Hematopoietic multipotent progenitor cell (in vitro differentiated cells): Measurements from ENCODE around the gene ST6GALNAC1. TPM values are rescaled to one million over a fixed set of nuclear protein-coding genes. Genes with fewer than 3 reads are reported as not detected.
"Not testable (repeated sequence)": the region's sequence is repeated elsewhere in the genome, so short reads cannot be mapped to it uniquely, and the experiment has no call there.

ENCODE experiments used
- DNase-seq, 3 donors: peaks; one replicate each; pipeline ENCODE4 v3.0.0-alpha.2; 2011 to 2015; ENCODE audit warnings: low read depth in 2 of 3, low spot score in 2 of 3
- total RNA-seq: library from RNA; depleted of rRNA; stranded (reverse); fragments of >200 nt; gene quantifications from one replicate; pipeline ENCODE4 v1.2.3, GENCODE V29; 2012

ST6GALNAC1 gene
- total RNA-seq, 1 donor = 1.6 TPM

GRCh38 chr17:76614912-76615617 is 28.5 kb downstream of the ST6GALNAC1 start:
- DNase-seq = no peak

DNA sequence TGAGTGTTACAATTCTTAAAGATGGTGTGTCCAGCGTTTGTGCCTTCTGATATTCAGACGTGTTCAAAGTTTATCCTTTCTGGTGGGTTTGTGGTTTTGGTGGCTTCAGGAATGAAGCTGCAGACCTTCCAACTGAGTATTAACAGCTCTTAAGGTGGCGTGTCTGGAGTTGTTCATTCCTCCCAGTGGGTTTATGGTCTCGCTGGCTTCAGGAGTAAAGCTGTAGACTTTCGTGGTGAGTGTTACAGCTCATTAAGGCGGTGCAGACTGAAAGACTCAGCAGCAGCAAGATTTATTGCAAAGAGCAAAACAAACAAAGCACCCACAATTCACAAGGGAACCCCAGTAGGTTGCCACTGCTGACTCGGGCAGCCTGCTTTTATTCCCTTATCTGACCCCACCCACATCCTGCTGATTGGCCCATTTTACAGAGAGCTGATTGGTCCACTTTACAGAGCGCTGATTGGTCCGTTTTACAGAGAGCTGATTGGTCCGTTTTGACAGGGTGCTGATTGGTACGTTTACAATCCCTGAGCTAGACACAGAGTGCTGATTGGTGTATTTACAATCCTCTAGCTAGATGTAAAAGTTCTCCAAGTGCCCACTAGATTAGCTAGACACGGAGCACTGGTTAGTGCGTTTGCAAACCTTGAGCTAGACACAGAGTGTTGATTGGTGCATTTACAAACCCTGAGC is 29.3 kb downstream of the ST6GALNAC1 start:
- not testable (repeated sequence) for DNase-seq

DNA sequence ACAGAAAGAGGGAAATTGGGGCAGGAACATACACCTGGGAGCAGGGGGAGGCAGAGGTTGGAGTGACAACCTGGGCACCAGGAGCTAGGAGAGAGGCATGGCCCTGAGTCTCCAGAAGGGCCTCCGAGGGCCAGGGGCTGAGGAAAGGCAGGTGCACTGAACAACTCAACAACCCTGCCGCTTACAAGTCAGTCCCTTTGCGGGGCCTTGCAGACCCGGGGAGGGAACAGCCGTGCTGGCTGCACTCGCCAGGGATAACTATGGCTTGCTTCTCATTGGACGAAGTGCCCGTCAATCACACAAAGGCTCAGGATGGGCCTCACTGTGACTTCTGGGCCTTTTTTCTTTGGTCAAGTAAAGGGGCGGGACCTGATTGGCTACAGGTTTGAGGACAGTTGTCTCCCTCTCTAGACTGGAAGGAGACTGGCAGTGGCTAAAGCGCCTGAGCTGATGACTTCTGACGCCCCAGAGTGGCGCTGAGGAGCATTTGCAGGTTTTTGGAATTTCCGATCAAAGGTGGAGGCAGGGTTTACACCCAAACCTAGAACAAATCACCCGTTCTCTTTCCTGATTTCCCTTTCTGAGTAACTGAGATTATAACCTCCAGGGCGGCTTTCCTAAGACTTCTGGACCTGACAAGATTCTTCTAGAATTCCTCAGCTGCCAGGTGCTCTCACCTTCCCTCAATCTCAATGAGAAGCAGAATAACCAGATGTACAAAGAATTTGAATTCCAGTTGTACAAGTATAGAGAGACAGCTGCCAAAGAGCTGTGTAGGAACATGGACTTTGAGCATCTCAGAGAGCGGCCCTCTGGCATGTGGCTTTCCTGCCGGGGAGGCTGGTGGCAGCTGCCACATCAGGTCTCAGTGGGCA is 30.3 kb downstream of the ST6GALNAC1 start:
- no peak for DNase-seq

GRCh38 chr17:76612465-76612864 is 31.1 kb downstream of the ST6GALNAC1 start:
- no peak for DNase-seq

DNA sequence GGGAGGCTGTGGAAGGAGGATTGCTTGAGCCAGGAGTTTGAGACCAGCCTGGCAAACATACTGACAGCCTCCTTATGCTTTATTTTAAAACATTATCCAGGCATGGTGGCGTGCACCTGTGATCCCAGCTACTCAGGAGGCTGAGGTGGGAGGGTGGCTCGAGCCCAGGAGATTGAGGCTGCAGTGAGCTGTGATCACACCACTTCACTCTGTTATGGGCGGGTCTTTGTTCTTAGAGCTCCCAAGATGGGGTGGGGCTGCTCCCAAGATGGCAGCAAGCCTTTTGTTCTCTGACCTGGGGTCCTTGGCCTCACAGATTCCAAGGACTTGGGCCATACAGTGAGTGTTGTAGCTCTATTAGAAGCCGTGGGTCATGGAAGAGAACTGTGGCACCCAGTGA is 31.8 kb downstream of the ST6GALNAC1 start:
- no peak for DNase-seq

GRCh38 chr17:76611080-76611749 is 32.3 kb downstream of the ST6GALNAC1 start:
- not testable (repeated sequence) for DNase-seq

DNA sequence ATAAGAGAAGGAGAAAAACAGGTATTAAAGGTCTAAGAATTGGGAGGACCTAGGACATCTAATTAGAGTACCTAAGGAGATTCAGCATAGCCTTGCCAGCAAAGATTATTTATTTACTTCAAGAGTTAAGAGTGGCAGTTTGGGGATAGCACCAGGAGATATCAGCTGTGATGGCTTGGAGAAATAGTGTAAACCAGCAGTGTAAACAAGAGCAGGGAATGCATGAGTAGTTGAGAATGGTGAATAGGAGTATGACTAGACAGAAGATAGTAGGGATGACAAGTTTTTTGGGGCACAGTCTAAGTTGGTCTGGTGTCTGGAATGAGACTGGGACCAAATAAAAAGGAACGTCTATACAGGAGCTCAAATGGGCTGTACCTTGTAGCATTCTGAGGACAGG is 36.9 kb downstream of the ST6GALNAC1 start:
- not testable (repeated sequence) for DNase-seq

GRCh38 chr17:76601065-76601464 is 42.5 kb downstream of the ST6GALNAC1 start:
- DNase-seq = no peak

- peak in 1 of 3 donors; percentile 43 for DNase-seq
Measured at GRCh38 chr17:76599694-76600460, 43.7 kb downstream of the ST6GALNAC1 start.

DNA sequence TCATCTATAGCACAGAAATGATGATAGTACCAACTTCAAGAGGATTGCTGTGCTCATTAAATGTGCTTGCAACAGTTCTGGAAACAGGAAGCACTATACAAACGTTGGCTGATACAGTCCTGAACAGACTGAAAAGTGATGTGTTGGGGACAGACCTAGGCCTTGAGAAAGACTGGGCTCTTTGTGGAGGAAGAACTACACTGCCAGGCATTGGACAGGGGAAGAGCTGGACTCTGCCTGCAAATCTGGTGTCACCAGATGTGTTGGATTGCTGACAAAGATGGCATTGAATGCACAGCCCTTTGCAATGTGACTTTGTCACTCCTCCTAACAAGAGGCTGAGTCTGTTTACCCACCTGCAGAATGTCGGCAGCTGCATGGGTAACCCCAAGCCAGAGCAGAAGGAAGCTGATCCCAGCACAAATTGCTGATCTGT is 45.5 kb downstream of the ST6GALNAC1 start:
- DNase-seq = no peak

DNA sequence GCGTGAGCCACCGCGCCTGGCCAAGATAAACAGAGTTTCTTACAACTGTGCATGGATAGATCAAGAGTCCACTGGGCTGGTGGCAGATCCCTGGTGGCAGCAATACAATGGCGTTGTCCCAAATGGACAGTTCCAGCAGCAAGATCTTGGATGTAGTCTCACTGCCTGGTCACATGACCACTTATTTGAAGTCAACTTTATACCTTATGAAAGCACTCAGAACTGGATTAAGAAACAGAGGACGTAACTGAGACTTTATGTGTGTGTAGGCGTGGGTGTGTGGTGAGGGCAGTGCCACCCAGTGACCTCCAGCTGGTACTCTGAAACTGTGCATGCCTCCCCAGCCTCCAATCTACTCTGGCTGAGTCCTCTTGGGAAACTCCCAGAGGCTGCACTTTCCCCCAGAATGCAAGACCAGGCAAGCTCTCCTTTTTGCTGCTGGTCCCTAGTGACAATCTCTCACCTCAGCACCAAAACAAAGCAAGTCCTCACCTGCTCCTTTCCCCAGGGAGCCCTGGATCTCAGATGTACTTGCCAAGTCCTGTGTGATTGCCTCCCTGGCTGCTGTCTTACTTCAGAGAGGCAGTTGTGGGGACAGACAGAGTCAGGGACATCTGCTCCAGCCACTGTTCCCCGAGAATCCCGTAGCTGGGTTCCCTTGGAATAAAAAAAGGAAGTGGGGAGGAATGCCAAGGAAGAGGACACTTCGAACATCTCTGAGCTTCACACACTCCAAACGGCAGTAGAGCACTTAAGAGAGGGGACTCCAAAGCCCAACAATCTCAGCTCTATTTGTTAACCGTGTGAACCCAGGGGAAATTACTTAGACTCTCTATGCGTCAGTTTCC is 46.2 kb downstream of the ST6GALNAC1 start:
- no peak for DNase-seq

- DNase-seq = no peak
Measured at GRCh38 chr17:76594690-76595089, 48.9 kb downstream of the ST6GALNAC1 start.

DNA sequence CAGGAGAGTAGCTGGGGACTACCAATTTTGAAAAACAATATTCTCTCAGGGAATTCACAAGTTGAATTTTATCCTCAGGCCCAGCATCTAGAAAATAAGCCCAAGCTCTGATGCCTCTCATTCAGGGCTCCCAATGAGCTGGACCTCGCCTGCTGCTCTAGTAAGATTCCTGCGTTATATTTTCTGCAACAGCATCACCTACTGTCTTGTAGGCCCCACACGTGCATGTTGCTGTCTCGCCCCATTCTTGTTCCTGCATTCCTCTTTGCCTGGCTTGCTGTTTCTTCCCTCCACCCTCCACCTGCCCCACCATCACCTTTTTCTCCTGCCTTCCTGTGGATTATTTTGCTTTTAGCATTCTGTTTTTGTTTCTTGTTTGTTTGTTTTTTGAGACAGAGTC is 49.6 kb downstream of the ST6GALNAC1 start:
- DNase-seq = no peak

DNA sequence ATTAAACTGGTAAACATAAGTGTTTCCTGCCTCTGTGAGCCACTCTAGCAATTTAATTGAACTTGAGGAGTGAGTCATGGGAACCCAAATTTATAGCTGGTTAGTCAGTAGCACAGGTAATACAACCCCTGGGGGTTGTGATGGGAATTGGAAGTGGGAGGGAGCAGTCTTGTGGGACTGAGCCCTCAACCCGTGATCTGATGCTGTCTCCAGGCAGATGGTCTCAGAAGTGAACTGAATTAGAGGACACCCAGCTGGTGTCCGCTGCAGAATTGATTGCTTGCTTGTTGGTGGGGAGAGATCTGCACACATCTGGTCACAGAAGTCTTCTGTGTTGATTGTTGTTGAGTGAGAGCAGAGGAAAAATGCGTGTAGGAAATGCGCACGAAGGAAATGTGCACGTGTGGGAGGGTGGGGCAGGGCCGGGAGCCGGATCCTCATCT is 50.2 kb downstream of the ST6GALNAC1 start:
- no peak for DNase-seq

DNA sequence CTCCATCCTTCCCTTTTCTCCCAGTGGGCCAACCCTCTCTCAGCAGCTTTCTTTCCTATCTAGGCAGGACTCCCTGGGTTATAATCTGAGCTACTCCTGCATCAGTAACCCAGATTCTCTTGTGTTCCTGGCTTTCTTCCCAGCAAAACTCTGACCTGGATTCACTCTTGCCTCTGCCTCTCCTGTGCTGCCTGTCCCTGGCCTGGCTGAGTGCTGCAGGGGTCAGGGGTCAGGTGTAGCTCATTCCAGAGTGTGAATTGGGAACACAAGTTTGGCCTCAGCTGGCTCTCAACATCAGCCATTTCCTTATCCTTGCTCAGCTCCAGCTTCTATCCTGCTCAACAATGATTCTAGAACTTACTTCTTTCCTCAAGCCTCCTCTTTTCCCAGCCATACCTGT is 55.4 kb downstream of the ST6GALNAC1 start:
- no peak for DNase-seq

- no peak for DNase-seq
Measured at GRCh38 chr17:76586741-76587487, 56.6 kb downstream of the ST6GALNAC1 start.

- peak in 2 of 3 donors; percentile 68 for DNase-seq
Measured at GRCh38 chr17:76585649-76586593, 57.6 kb downstream of the ST6GALNAC1 start, which contains the start of gene ST6GALNAC2. TSS of gene ST6GALNAC2 (minus strand) at chr17:76585860. CDS start at chr17:76585808, 52 bp downstream.
